Frontal cortex (tissue), 4 donors: Measurements from ENCODE around the gene CREM. TPM values are rescaled to one million over a fixed set of nuclear protein-coding genes. Genes with fewer than 3 reads are reported as not detected.
"Not testable (repeated sequence)": the region's sequence is repeated elsewhere in the genome, so short reads cannot be mapped to it uniquely, and the experiment has no call there.

Source experiments
- DNase-seq, 2 donors: peaks; one replicate each; pipeline ENCODE4 v3.0.0; 2012; ENCODE audit warnings: low spot score in 2 of 2
- FAIRE-seq: peaks from 2 replicates; lab custom pipeline; 2012; peaks lifted over from hg19 to GRCh38; lab: Jason Lieb, UNC
- total RNA-seq: library from RNA; depleted of rRNA; stranded (reverse); fragments of >200 nt; gene quantifications from one replicate; pipeline ENCODE4 v1.2.3, GENCODE V29; 2014
- donor health status: control.
- donor health status: control.
- donor health status: control.

Gene CREM
- 14.7 TPM for total RNA-seq

- FAIRE-seq (no peak), DNase-seq (peak; percentile 90 to 93)
These were observed at the start of gene CREM for GRCh38 chr10:35126530-35127288. CREM (plus strand) TSS chr10:35126846; CDS start chr10:35137836, 10,990 bp downstream.

DNA sequence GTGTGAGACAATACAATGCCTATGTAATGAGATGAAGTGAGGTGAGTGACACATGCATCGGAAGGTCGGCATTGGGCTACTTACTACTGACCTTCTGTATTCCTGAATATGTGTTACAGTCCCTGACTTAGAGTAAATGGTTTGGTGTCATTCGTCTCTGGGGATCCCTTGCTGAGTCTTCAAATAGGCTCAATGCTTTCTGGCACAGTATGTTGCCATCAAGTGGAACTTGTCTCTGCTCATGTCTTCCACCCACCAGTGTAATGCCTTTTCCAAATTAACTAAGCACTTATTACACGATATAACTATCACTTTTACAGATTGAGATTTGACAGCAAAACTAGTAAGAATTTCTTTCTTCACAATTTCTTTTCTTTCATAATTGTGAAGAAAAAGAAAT lies 47.4 kb upstream of the CREM start:
- DNase-seq (no peak), FAIRE-seq (no peak)

DNA sequence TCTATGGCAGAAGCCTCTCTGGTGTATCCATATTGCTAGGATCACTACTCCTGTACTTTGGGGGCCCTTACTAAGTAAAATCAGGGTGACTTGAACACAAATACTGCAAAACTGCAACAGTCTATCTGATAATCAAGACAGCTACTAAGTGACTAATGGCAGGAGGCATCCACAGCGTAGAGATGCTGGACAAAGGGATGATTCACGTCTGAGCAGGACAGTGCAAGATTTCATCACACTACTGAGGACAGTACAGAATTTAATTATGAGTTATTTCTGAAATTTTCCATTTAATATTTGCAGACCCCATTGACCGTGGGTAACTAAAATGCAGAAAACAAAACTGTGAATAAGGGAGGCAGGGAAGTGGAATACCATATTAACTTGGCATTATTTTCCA lies 46.9 kb upstream of the CREM start:
- FAIRE-seq = no peak
- DNase-seq = no peak

DNA sequence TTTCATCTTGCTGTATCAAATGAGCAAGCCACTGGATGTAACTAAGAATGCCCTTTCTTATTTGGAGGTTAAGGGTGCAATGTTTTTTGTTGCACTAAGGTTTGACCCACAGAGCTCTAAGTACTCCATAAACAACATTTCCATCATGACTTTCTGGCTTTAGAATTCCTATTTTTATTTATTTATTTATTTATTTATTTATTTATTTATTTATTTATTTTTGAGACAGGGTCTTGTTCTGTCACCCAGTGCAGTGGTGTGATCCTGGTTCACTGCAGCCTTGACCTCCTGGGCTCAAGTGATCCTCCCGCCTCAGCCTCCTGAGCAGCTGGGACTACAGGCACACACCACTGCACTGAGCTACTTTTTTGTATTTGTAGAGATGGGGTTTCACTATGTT lies 46.4 kb upstream of the CREM start:
- FAIRE-seq, DNase-seq: not testable (repeated sequence)

- FAIRE-seq = no peak
- DNase-seq = no peak
These were observed 43.4 kb upstream of the CREM start for GRCh38 chr10:35083242-35083641.

- DNase-seq = peak in 1 of 2 donors; percentile 19
- no peak for FAIRE-seq
These were observed 37.0 kb upstream of the CREM start for GRCh38 chr10:35089611-35090161.

GRCh38 chr10:35090162-35090954 lies 36.3 kb upstream of the CREM start, which contains the start of gene CUL2:
CUL2 (minus strand) TSS chr10:35090341; CDS start chr10:35071317, 19,024 bp downstream.
- FAIRE-seq (no peak), DNase-seq (peak; percentile 89 to 90)

- DNase-seq (no peak), FAIRE-seq (no peak)
These were observed 34.5 kb upstream of the CREM start for GRCh38 chr10:35091994-35092790.

DNA sequence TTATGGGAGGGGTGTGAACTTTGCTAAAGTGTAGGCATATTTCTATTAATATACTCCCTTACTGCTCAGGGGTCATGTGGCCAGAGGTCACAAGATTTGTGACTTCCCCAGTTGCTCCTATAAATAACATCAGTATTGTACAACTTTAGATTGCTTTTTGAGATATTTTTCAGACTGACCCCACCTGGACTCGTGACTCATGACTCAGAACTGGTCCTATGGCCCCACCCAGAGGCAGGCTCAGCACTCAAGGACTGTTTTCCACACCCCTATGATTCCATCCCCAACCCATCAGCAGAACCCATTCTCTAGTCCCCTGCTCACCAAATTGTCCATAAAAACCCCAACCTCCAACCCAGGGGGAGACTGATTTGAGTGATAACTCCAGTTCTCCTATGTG lies 33.8 kb upstream of the CREM start:
- FAIRE-seq (no peak), DNase-seq (no peak)

GRCh38 chr10:35096312-35096711 lies 30.3 kb upstream of the CREM start:
- FAIRE-seq (no peak), DNase-seq (no peak)

GRCh38 chr10:35097510-35097909 lies 29.1 kb upstream of the CREM start:
- FAIRE-seq (no peak), DNase-seq (no peak)

DNA sequence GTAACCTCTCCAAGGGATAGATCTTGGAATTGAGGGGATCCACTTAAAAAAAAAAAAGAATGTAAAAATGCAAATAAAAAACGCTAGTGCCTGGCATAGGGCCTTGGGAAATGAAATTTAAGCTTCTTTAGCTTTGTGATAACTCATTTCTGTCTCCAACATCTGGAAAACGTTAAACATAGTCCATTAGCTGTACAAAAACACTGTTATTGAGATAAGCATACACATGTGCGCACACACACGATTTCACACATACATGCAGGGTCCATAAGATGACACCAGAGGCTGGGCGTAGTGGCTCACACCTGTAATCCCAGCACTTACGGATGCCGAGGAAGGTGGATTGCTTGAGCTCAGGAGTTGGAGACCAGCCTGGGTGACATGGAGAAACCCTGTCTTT lies 22.8 kb upstream of the CREM start:
- FAIRE-seq = no peak
- no peak for DNase-seq

GRCh38 chr10:35112571-35112970 lies 14.1 kb upstream of the CREM start:
- FAIRE-seq (no peak), DNase-seq (no peak)

DNA sequence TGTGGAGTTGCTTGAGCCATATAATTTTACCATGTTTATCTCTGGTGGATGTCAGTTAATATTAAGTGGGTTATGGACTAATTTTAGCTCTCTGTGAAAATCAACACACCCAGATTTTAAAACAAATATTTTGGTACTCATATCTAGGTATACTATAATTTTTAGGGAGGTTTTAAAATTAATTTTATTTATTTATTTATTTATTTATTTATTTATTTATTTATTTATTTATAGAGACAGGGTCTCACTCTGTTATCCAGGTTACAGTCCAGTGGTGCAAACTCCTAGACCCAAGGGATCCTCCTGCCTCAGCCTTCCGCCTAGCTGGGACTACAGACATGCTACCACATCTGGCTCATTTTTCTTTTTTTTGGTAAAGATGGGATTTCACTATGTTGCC lies 7.3 kb upstream of the CREM start:
- no peak for FAIRE-seq
- DNase-seq = no peak

GRCh38 chr10:35124540-35124939 lies 2.1 kb upstream of the CREM start:
- FAIRE-seq (no peak), DNase-seq (no peak)

DNA sequence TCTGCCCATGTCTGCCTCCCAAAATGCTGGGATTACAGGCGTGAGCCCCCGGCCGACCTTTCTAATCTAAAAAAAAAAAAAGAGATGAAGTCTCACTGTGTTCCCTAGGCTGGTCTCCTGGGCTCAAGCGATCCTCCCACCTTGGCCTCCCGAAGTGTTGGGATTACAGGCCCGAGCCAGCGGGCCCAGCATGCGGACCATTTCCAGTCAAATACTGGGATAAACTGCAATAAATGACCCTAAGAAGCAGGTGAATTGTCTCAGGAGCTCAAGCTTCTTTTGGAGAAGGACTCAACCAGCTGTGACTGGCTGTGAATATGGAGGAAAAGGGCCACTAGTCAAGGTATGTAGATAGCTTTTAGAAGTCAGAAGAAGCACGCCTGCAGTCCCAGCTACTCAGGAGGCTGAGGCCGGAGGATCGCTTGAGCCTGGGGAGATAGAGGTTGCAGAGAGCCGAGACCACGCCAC lies 550 bp upstream of the CREM start:
- DNase-seq (peak in 1 of 2 donors; percentile 20), FAIRE-seq (no peak)

DNA sequence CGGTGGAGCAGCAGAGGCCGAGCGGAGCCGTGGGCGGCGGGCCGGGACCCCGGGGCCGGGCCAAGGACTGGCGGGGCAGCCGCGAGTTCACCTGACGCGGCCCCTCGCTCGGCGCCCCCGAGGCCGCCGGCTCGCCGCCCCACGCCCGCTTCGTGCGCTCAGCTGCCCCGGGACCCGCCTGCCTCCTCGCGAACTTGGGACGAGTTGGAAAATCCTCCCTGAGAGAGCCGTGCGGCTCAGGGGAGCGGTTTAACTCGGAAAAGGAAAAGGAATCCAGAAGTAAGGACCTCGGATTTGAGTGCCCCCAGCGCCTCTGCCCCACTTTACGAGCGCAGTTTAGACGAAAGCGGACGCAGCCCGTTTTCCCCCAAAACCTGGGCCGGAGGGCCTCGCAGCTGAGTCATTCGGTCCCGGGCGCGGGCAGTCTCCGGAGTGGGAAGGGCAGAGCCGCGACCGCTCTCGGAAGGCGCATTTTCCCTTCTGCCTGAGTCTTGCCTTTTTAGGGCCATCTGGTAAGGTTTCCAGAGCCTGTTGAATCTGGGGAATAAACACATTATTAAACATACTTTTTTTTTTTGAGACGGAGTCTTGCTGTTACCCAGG lies 744 bp downstream of the CREM start:
- FAIRE-seq (no peak), DNase-seq (peak; percentile 34 to 40)

- FAIRE-seq (no peak), DNase-seq (no peak)
These were observed 2.6 kb downstream of the CREM start for GRCh38 chr10:35129185-35129674.

GRCh38 chr10:35130663-35131062 lies 4.0 kb downstream of the CREM start:
- DNase-seq = no peak
- no peak for FAIRE-seq
